GM12873 (cell line): ENCODE results near the gene DAPK1.

ENCODE experiments used
- TF ChIP-seq, protein P1 (sequence below): IDR thresholded peaks from 2 replicates; pipeline ENCODE4 v1.5.1; 2012; ENCODE audit warnings: low read depth, mild to moderate bottlenecking, moderate library complexity, low read length, control low read depth; ENCODE audit not compliant: insufficient read depth; ENCODE audit errors: missing control alignments

DAPK1 gene

GRCh38 chr9:87611776-87612175, 114.1 kb downstream of the DAPK1 start:
- TF ChIP-seq, protein P1, sequence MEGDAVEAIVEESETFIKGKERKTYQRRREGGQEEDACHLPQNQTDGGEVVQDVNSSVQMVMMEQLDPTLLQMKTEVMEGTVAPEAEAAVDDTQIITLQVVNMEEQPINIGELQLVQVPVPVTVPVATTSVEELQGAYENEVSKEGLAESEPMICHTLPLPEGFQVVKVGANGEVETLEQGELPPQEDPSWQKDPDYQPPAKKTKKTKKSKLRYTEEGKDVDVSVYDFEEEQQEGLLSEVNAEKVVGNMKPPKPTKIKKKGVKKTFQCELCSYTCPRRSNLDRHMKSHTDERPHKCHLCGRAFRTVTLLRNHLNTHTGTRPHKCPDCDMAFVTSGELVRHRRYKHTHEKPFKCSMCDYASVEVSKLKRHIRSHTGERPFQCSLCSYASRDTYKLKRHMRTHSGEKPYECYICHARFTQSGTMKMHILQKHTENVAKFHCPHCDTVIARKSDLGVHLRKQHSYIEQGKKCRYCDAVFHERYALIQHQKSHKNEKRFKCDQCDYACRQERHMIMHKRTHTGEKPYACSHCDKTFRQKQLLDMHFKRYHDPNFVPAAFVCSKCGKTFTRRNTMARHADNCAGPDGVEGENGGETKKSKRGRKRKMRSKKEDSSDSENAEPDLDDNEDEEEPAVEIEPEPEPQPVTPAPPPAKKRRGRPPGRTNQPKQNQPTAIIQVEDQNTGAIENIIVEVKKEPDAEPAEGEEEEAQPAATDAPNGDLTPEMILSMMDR = no peak

- TF ChIP-seq, protein P1 = no peak
Measured at GRCh38 chr9:87612536-87612935, 114.9 kb downstream of the DAPK1 start.

- TF ChIP-seq, protein P1 = no peak
Measured at GRCh38 chr9:87613265-87614111, 115.8 kb downstream of the DAPK1 start.

DNA sequence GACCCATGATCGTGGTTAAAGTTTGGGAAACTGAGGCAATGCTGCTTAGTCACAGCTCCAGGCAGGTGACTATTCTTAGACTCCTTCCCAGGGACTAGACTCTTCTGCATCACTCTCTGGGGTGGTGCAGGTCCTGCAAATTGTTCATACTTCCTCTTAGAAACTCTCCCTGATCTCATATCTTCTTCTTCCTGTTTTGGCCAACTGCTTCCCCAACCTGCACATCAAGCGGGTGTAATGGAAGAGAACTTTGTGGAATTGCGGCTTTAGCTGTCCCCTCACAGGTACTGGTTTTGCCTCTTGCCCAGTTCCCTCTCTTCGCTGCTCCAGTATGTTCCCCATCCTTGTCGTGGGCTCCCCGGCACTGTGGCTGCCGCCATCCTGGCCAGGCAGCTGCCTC, 116.7 kb downstream of the DAPK1 start:
- TF ChIP-seq, protein P1 = no peak

- TF ChIP-seq, protein P1 = no peak
Measured at GRCh38 chr9:87615136-87615535, 117.5 kb downstream of the DAPK1 start.

- TF ChIP-seq, protein P1 = no peak
Measured at GRCh38 chr9:87615547-87616148, 118.0 kb downstream of the DAPK1 start.

- TF ChIP-seq, protein P1 = no peak
Measured at GRCh38 chr9:87618226-87618625, 120.6 kb downstream of the DAPK1 start.
